Measurements from ENCODE around the gene FXYD2. TPM values are rescaled to one million over a fixed set of nuclear protein-coding genes. Genes with fewer than 3 reads are reported as not detected.

Gene FXYD2
- total RNA-seq, 1 experiment from 2014 or later: 1.4 TPM

DNA sequence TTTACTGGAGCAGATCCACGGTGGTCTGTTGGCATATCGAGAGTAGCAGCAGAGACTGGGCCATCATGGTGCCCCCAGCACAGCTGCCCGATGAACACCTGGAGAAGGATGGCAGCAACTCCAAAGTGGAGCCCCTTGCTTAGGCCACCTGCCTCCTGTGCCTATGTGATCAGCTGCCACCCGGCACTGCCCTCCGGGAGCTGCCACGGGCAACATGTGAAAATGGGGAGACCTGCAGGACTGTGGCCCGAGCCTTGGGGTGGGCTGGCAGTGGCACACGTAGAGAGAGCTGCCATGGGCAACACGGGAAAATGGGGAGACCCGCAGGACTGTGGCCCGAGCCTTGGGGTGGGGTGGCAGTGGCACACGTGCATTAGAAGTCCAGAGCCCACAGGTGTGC is 3.1 kb downstream of the FXYD2 start (continued):
- TF ChIP-seq ZBTB21 (CRISPR knock-in tag; IDR thresholded peaks at IDR 0.05; ENCODE audit: borderline replicate concordance): no peak
- TF ChIP-seq, protein P1, sequence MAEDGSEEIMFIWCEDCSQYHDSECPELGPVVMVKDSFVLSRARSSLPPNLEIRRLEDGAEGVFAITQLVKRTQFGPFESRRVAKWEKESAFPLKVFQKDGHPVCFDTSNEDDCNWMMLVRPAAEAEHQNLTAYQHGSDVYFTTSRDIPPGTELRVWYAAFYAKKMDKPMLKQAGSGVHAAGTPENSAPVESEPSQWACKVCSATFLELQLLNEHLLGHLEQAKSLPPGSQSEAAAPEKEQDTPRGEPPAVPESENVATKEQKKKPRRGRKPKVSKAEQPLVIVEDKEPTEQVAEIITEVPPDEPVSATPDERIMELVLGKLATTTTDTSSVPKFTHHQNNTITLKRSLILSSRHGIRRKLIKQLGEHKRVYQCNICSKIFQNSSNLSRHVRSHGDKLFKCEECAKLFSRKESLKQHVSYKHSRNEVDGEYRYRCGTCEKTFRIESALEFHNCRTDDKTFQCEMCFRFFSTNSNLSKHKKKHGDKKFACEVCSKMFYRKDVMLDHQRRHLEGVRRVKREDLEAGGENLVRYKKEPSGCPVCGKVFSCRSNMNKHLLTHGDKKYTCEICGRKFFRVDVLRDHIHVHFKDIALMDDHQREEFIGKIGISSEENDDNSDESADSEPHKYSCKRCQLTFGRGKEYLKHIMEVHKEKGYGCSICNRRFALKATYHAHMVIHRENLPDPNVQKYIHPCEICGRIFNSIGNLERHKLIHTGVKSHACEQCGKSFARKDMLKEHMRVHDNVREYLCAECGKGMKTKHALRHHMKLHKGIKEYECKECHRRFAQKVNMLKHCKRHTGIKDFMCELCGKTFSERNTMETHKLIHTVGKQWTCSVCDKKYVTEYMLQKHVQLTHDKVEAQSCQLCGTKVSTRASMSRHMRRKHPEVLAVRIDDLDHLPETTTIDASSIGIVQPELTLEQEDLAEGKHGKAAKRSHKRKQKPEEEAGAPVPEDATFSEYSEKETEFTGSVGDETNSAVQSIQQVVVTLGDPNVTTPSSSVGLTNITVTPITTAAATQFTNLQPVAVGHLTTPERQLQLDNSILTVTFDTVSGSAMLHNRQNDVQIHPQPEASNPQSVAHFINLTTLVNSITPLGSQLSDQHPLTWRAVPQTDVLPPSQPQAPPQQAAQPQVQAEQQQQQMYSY (CRISPR knock-in tag; IDR thresholded peaks at IDR 0.05): no peak
- TF ChIP-seq, protein P2, sequence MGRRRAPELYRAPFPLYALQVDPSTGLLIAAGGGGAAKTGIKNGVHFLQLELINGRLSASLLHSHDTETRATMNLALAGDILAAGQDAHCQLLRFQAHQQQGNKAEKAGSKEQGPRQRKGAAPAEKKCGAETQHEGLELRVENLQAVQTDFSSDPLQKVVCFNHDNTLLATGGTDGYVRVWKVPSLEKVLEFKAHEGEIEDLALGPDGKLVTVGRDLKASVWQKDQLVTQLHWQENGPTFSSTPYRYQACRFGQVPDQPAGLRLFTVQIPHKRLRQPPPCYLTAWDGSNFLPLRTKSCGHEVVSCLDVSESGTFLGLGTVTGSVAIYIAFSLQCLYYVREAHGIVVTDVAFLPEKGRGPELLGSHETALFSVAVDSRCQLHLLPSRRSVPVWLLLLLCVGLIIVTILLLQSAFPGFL (CRISPR knock-in tag; IDR thresholded peaks at IDR 0.05; ENCODE audit: borderline replicate concordance): no peak
- TF ChIP-seq, protein P3, sequence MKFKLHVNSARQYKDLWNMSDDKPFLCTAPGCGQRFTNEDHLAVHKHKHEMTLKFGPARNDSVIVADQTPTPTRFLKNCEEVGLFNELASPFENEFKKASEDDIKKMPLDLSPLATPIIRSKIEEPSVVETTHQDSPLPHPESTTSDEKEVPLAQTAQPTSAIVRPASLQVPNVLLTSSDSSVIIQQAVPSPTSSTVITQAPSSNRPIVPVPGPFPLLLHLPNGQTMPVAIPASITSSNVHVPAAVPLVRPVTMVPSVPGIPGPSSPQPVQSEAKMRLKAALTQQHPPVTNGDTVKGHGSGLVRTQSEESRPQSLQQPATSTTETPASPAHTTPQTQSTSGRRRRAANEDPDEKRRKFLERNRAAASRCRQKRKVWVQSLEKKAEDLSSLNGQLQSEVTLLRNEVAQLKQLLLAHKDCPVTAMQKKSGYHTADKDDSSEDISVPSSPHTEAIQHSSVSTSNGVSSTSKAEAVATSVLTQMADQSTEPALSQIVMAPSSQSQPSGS (CRISPR knock-in tag; IDR thresholded peaks at IDR 0.05; ENCODE audit: borderline replicate concordance, low read depth): no peak

DNA sequence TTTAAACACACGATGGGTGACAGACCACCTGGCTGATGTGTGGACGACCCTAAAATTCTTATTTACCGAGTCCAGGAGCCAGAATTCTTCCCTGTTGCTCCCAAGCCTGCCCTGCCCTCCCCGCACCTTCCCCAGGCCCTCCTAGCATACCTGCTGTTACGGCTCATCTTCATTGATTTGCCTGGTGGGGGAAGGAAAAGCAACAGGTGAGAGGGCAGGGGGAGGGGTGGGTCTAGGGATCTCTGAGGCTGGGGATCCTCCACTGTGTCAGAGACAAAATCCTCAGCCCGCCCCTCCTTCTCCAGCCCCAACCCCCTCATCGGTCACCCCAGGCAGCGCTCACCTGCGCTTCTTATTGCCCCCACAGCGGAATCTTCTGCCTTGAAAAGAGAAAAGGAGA is 4.0 kb downstream of the FXYD2 start:
- no peak for DNase-seq (ENCODE audit: low spot score)

DNA sequence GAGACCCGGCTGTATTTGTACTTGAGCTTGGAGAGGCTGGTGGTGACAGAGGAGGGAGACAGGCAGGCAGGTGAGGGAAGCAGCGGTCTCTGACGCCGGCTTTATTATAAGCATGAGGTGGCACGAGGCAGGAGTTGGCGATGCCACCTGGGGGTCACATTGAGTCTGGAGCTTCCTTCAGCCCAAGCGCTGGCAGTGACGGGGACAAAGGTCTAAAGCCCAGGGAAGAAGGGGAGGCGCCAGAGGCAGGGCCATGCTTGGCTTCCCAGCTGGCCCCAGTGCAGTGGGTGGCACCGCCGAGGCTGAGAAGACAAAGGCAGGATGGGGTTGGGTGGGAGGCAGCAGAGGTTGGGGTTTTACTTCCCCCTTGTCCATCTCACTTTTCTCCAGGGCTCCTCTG is 4.5 kb downstream of the FXYD2 start:
- DNase-seq (ENCODE audit: low spot score) (no peak), ATAC-seq (no peak)
- Mint-ChIP-seq H3K9me3 (no peaks in the 10 kb centered on the region), H3K27ac (no peak overlapping the region), H3K4me1 (peaks cover 59% of the 10 kb centered on the region), H3K27me3 (ENCODE audit: low read depth) (peaks cover 5% of the 10 kb centered on the region; the same call in 1 of the 2 replicates), H3K4me3 (no peak overlapping the region), H3K36me3 (no peaks in the 10 kb centered on the region)
- TF ChIP-seq ETV6 (CRISPR knock-in tag; IDR thresholded peaks at IDR 0.05) (no peak), TCF7 (CRISPR knock-in tag; IDR thresholded peaks at IDR 0.05; ENCODE audit: low read depth) (no peak), NFYB (CRISPR knock-in tag; conservative IDR thresholded peaks at IDR 0.05; ENCODE audit: low read depth) (no peak)
- TF ChIP-seq, protein P4, sequence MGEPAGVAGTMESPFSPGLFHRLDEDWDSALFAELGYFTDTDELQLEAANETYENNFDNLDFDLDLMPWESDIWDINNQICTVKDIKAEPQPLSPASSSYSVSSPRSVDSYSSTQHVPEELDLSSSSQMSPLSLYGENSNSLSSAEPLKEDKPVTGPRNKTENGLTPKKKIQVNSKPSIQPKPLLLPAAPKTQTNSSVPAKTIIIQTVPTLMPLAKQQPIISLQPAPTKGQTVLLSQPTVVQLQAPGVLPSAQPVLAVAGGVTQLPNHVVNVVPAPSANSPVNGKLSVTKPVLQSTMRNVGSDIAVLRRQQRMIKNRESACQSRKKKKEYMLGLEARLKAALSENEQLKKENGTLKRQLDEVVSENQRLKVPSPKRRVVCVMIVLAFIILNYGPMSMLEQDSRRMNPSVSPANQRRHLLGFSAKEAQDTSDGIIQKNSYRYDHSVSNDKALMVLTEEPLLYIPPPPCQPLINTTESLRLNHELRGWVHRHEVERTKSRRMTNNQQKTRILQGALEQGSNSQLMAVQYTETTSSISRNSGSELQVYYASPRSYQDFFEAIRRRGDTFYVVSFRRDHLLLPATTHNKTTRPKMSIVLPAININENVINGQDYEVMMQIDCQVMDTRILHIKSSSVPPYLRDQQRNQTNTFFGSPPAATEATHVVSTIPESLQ (CRISPR knock-in tag; IDR thresholded peaks at IDR 0.05): no peak
- TF ChIP-seq, protein P5, sequence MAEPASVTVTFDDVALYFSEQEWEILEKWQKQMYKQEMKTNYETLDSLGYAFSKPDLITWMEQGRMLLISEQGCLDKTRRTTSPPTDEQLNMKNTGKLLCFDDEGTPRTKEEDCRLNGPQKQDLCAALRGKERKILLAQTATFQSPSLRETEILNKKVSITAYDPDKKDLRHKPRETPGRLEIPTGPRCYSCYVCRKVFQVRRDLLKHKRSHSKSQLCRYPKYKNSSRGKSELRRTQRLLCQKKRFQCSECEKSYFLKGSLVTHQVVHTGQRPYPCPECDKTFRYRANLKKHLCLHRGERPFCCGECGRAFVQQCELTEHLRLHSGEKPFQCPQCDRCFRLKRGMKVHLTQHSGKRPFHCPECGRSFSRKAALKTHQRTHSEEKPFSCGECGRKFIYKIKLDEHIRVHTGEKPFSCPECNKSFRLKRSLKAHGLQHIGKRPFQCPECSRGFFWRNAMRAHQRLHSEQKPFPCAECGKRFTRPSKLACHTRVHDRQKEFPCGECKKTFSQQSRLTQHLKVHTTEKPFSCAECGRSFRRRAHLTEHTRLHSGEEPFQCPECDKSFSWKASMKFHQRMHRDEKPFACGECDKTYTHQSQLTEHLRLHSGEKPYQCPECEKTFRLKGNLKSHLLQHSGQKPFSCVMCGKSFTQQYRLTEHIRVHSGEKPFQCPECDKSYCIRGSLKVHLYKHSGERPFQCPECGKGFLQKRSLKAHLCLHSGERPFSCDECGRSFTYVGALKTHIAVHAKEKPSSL (CRISPR knock-in tag; conservative IDR thresholded peaks at IDR 0.05): no peak
- POLR2A ChIA-PET: no interaction called here
- CTCF ChIA-PET: interaction anchor here (0.6 to 13.0 kb wide), 11 partner anchors 12 to 394 kb away, joined by 3 to 336 read pairs (median 6); partner anchors contain the start of gene TMPRSS13

More for the DNA sequence above, 4.0 kb downstream of the FXYD2 start:
- POLR2A ChIA-PET: interaction anchor here (0.6 kb wide), 1 partner anchor 222 kb away, joined by 6 read pairs; no protein-coding TSS in a partner anchor
- Mint-ChIP-seq H3K4me1 (peaks cover 58% of the 10 kb centered on the region), H3K27ac (no peak overlapping the region), H3K9me3 (no peaks in the 10 kb centered on the region), H3K27me3 (ENCODE audit: low read depth) (peaks cover 5% of the 10 kb centered on the region; the same call in 1 of the 2 replicates), H3K4me3 (no peak overlapping the region), H3K36me3 (no peaks in the 10 kb centered on the region)
- no peak for TF ChIP-seq EMX1 (CRISPR knock-in tag; IDR thresholded peaks at IDR 0.05)
- TF ChIP-seq HMGA2 (CRISPR knock-in tag; IDR thresholded peaks at IDR 0.05): no peak
- no peak for TF ChIP-seq NFATC4 (CRISPR knock-in tag; IDR thresholded peaks at IDR 0.05)
- CTCF ChIA-PET: interaction anchor here (0.6 to 13.0 kb wide), 8 partner anchors 13 to 394 kb away, joined by 3 to 336 read pairs (median 4); no protein-coding TSS in a partner anchor
- no peak for ATAC-seq

Measured in WTC11 (cell line).